ENCODE data around the gene PDK2. TPM values are rescaled to one million over a fixed set of nuclear protein-coding genes. Genes with fewer than 3 reads are reported as not detected.

Gene PDK2
- total RNA-seq, 1 donor from 2014 or later: 17.9 TPM

GRCh38 chr17:50097926-50098325, 2.8 kb downstream of the PDK2 start:
- intact Hi-C loops (cut with micrococcal nuclease): loop anchor here (10.0 kb wide), 1 partner anchor 683 kb away; the partner anchor contains the start of gene PHB1

GRCh38 chr17:50098583-50098982, 3.4 kb downstream of the PDK2 start:
- intact Hi-C loops (cut with micrococcal nuclease): loop anchor here (10.0 kb wide), 1 partner anchor 684 kb away; the partner anchor contains the start of gene PHB1

- intact Hi-C loops (cut with micrococcal nuclease): loop anchor here (10.0 kb wide), 1 partner anchor 684 kb away; the partner anchor contains the start of gene PHB1
These were observed 3.9 kb downstream of the PDK2 start for GRCh38 chr17:50099003-50099402.

GRCh38 chr17:50100480-50100883, 5.3 kb downstream of the PDK2 start:
- intact Hi-C loops (cut with micrococcal nuclease): no loop called here

GRCh38 chr17:50100921-50101345, 5.8 kb downstream of the PDK2 start:
- intact Hi-C loops (cut with micrococcal nuclease): no loop called here

- intact Hi-C loops (cut with micrococcal nuclease): no loop called here
These were observed 6.4 kb downstream of the PDK2 start for GRCh38 chr17:50101346-50102163.

GRCh38 chr17:50102164-50102991, 7.2 kb downstream of the PDK2 start:
- intact Hi-C loops (cut with micrococcal nuclease): no loop called here

GRCh38 chr17:50103252-50103651, 8.1 kb downstream of the PDK2 start:
- intact Hi-C loops (cut with micrococcal nuclease): no loop called here

GRCh38 chr17:50103941-50104340, 8.8 kb downstream of the PDK2 start:
- intact Hi-C loops (cut with micrococcal nuclease): no loop called here

GRCh38 chr17:50105811-50106210, 10.7 kb downstream of the PDK2 start:
- intact Hi-C loops (cut with micrococcal nuclease): no loop called here

- intact Hi-C loops (cut with micrococcal nuclease): no loop called here
These were observed 11.4 kb downstream of the PDK2 start for GRCh38 chr17:50106393-50107131.

- intact Hi-C loops (cut with micrococcal nuclease): no loop called here
These were observed 12.8 kb downstream of the PDK2 start for GRCh38 chr17:50107790-50108414.

- intact Hi-C loops (cut with micrococcal nuclease): no loop called here
These were observed 13.4 kb downstream of the PDK2 start for GRCh38 chr17:50108556-50108955.

GRCh38 chr17:50109207-50109606, 14.1 kb downstream of the PDK2 start:
- intact Hi-C loops (cut with micrococcal nuclease): no loop called here

GRCh38 chr17:50109785-50110184, 14.6 kb downstream of the PDK2 start:
- intact Hi-C loops (cut with micrococcal nuclease): no loop called here

GRCh38 chr17:50110591-50111349, 15.6 kb downstream of the PDK2 start:
- intact Hi-C loops (cut with micrococcal nuclease): no loop called here

- intact Hi-C loops (cut with micrococcal nuclease): no loop called here
These were observed 16.8 kb downstream of the PDK2 start for GRCh38 chr17:50111673-50112655.

GRCh38 chr17:50112694-50113093, 17.5 kb downstream of the PDK2 start:
- intact Hi-C loops (cut with micrococcal nuclease): no loop called here

All from T-helper 1 cell treated with Interleukin-12 subunit alpha and Interleukin-12 subunit beta and Interleukin-4 antibody, amounts not matched to agents 30 ng/mL and 1 ng/mL, for 36 hours (primary cell).